ENCODE results near the gene CDH23.
A peak's percentile ranks its signal among the peaks of the same experiment; 100 is the strongest.

The CDH23 gene

DNA sequence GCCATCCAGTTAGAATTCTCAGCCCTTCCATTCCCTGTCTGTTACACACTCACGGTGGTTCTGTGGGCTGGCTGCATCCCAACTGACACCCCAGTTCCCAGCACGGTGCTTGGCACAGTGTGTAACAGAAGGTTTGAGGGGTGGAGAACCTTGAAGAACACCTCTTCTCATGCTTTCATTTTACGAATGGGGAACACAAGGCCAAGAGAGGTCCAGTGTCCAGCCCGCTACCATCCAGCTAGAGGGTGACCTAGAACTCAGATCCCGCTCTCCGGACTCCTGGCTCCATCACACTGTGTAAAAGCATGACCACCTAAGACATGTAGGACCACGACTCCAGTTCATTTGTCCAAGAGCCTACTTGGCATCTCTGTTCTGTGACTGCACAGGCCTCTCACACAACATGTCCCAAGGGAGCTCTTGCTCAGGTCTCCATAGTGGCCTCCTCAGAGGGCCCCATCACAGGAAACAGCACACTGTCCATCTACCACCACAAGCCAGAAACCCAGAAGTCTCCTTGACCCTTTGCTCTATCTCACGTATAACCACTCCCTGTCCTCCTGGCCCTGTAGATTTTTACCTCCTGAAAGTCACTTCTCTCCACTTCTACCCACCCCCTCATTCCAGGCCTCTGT, 2.8 kb upstream of the CDH23 start:
- no peak for DNase-seq

DNA sequence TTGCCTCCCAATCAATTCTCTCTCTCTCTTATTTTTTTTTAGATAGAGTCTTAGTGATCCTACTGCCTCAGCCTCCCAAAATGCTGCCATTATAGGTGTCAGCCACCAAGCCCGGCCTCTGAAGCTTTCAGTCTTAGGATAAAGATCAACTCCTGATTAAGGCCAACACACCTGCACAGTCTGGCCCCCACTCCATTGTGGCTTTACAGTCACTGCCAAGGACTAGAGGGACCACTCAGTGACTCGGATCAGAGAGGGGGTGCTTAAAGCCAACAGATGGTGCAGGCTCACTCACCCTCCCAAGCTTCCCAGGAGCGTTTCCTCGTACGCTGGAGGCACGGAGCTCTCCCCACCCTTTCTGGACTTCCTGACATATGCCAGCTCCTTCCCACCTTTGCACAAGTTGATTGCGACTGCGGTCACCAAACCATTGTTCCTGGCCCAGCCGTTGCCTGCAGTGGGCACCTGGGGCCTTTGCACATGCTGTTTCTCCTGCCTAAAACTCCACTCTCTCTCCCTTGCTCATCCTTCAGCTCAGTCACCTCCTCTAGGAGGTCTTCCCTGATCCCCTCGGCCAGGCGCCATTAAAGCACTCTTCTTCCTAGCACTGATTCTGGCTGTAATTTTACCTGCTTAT, 1.7 kb upstream of the CDH23 start:
- no peak for DNase-seq

DNA sequence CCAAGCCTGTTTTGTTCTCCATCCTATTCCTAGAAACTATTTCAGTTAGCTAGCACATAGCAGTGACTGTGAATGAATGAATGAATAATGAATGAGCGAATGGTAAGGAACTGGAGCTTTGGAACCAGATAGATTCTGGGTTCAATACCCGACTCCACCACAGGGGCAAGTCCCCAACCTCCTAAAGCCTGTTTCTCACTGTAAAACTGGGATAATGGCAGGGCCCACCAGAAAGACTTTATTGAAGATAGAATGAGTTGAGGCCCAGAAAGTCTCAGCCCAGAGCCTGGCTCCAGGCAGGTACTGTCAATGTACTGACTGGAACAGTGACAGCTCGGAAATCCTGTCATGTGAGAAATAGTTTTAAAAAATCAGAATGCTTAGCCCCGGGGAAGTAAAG, 1.1 kb upstream of the CDH23 start:
- DNase-seq, result no peak

DNA sequence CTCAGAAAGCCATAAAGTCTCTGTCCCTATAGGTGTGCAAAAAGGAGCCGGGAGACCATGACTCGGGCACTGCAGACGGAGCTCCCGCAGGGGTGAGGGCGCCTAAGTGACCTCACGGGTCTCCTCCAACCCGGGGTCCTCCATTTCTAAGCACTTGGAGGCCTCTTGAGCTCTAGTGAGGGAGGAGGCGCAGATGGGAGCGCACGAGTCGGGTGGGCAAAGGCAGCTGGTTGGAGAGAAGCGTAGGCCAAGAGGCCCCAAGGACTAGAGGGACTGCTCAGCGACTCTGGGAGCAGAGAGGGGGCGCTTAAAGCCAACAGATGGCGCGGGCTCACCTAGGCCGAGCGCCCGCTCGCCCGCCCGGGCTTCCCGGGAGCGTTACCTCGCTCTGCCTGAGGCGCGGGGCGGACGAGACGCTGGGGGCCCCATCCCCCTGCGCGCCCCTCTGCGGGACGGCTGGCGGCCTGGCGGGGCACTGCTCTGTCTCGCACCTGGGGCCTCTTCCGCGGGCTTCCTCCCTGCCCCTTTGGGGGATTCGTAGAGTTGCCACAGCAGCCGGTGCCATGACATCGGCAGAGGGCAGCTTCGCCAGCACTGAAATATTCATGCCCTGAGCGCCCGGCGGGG, 523 bp upstream of the CDH23 start:
- DNase-seq, result peak; percentile 38

DNA sequence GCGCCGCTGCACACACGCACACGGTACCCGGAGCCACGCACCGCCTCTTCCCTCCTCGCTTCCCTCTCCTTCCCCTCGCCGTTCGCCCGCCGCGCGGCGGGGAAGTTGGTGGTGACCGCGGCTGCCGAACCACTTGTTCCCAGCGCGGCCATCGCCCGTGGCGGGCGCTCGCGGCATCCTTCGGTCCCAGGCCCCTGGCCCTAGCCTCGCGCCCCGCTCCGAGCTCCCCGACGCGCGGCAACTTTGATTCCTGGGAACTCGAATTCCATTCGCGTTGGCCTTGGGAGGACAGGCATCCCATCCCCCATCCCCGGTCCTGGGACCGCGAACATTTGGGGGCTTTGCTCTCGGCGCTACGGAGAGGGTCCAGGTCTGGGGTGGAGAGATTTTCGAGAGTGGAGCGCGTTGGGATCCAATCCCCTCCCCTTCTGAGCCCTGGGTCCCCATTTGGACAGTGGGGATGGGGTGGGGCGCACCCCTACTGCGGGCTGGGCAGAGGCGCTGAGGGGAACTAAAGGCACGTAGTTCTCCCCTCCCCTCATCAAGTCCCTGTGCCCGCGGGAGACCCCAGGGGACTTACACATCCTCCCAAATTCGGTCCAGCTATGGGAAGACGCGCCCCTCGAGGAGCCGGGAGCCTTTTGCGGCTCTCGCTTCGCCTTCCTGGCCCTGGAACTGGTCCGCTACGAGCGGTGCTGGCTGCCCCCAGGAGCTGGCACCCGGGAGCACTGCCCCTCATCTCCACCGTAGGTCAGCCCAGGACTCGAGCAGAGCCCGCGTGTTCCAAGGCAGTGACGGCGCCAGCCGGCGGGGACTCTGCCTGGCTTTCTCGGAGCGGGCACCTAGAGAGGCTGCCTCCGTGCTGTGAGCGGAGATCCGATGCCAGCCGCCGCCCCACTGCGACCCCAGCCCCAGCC, 834 bp downstream of the CDH23 start:
- DNase-seq, result no peak

DNA sequence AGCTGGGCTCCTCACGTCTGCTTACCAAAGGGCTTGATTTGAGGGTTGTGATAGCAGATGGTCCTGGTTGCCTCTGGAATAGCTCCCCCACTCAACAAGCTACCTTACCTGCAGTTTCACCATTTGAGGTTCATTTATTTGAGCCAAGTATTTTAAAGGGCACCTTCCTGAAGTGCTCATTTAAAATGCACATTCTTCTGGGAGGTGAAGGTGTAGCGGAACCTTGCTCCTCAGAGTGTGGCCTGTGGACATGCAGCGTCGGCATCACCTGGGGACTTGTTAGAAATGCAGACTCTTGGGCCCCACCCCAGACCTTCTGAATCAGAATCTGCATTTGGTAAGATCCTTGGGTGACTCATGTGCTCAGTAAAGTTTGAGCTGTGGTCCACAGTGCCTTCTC, 2.3 kb downstream of the CDH23 start:
- DNase-seq, result no peak

DNA sequence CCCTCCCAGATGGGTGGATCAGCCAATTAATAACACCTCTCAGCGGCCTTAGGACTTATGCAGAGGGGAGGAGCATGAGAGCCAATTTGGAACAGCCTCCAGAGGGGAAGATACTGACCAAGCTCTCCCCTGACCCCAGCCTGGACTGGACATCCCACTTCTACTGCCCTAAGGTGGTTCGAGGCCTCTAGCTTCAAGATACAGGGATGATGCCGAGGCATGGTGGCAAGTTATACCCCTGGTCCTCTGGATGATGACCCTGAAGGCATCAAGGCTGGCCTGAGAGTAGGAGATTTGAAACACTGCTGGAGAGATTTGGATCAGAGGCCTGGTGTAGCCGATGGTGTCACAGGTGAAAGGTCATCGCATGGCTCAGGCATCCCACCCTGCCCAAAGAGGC, 3.2 kb downstream of the CDH23 start:
- DNase-seq, result no peak

DNA sequence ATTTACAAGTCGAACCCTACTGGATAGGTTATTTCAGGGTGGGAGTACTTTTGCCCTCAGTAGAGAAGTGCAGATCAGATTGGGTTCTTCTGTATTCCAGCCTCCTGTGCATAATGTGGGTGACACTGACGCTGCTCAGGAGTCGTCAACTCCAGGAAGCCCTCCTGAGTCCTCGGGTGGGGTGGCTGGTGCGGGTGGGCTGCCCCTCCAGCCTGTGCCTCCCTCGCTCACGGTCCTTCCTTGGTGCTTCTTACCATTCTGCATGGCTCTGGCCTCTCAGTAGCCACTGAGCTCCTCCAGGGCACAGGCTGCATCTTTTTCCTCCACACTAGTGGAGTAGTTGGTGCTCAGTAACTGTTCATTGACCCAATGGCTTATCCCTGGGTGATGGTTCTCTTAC, 4.3 kb downstream of the CDH23 start:
- no peak for DNase-seq

DNA sequence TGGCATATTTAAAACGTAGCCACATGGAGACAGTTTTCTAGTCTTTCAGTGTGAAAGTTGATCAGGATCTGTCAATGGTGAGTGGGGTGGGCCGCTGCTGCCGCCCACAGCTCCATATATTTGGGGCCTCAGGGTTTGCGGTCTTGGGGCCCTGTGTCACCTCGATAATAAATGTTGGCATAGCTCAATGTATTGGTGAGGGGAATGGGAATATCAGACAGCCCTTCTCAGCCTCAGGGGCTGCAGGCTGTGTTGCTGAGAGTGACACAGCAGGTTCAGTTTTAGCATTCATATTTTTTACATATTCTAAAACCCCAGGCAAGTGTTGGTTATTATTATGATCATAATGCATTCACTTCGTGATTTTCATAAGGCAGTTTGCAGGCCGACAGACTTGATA, 5.3 kb downstream of the CDH23 start:
- no peak for DNase-seq

DNA sequence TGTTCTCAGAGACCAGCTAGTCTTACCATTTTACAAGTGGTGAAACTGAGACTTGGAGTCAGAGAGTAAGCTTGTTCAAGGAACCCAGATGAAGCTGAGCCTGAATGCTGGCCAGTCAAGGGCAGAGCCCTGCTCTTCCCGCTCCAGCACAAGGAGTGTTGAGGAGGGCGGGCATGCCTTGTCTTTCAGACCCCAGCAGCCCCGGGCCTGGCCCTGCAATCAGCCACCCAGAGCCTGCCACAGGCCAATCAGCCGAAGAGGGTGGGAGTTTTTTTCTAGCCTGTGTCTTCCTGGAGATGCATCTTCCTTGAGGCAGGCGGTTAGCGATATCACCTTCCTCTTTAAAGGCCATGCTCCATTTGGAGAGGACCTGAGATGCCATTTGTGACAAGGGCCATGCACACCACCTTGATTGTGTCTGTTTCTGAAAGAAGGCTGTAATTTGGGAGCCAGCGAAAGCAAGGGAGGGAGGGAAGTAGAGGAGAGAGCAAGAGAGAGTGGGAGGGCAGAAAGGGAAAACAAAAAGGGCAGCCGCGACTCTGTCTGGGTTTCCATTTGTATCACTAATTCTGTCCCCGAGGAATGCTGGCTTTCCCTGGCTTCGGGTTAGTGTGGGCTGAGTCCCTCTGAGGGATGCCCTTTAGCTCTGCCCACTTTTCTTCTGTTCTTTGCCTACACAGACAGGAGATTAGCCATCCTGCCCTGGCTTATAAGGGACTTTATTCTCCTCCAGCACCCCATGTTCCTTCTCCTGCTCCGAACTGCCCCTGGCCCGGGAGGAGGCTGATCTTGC, 8.0 kb downstream of the CDH23 start:
- no peak for DNase-seq

DNA sequence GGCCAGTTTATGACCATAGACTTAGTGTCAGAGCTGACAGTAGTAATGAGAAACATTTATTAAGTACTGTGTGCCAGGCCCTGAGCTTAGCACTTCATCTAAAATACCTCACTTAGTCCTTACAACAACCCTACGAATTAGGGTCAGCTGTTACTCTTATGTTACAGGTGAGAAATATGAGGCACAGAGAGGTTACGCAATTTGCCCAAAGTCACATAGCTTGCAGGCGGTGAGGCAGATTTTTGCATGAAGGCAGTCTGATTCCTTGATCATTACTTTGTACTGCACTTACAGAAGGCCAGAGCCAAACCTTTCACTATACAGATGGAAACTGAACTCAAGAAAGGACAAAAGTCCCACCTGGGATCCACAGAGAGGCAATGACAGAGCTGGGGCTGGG, 10.2 kb downstream of the CDH23 start:
- DNase-seq, result no peak

DNA sequence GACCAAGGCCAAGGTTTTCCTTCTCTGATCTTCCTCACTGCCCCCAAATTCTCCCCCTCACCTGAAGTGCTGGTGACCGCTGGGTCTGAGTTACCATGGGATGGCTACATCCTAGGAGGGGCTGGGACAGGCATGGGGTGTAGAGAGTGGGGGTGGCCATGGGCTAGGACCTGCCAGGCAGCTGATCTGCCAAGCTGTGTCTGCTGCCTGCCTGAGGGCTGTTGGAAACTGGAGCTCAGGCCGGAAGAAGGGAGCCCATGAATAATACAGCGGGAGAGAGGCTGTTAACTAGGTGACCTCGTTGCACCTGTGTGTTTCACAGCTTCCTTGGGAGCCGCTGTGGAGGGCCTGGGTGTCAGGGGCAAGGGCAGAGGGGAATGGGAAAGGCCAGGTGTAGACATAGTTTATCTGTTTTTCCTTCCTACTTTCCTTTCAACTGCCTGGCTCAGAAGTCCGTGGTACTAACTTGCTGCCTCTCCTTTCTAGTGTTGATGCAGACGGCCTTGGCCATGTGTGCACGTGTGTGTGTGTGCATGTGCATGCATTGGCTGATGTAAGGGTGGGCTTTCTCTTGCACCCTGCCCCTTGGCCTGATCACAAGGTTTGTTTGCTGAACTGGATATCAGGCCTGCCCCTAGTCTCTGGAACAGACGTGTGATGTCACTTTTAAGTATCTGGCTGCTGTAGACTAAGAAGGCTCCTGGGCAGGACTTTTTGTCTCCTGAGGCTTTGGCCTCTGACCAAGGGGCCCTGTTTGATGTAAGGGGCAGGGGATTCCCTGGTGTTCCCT, 11.9 kb downstream of the CDH23 start:
- DNase-seq, result no peak

DNA sequence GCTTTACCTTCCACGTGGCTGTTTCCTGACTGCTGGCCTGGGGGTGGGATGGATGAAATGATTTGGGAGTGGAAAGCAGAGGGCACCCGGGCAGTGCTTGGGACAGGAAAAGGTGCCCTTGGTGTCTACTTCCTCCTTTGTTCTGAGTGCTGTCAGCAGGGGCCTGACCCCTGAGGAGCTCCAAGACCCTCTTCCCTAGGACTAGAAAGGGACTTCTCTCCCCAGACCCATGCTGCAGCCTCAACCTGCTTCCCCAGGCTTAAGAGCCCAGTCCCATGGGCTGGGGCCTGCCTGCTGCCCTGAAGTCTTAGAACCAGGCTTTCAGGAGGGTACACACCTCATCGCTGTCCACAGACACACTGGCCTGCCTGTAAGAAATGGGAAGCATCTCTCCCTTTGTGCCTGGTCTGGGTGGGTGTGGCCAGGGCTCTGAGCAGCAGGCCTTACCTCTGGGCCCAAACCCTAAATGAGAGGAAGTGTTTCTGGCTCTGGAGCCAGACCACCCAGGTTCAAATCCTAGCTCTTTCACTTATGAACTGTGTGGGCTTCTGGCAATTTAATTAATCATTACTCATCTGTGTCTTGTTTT, 12.9 kb downstream of the CDH23 start:
- DNase-seq, result no peak

DNA sequence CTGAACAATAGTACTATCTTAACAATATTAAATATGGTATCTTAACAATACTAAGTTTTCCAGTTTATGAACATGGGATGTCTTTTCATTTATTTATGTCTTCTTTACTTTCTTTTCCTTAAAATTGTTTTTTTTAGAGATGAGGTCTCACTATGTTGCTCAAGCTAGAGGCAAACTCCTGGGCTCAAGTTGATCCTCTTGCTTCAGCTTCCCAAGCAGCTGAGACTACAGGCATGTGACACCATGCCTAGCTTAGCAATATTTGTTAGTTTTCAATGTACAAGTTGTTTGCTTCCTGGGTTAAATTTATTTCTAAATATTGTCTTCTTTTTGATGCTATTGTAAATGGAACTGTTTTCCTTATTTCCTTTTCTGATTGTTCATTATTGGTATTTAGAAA, 16.9 kb downstream of the CDH23 start:
- DNase-seq, result no peak

DNA sequence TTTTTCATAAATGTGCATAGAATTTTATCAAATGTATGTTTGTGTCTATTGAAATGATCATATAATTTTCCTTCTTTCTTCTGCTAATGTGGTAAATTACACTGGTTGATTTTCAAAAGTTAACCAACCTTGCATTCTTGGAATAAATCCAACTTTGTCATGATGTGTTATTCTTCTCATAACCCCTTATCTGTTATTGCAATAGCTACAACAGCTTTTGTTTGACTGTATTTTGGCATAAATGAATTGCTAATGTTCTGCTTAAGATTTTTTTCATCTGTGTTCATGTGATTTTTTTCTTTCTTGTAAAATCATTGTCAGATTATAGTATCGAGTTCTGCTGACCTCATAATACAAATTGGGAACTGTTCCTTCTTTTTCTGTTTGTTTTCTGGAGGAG, 17.6 kb downstream of the CDH23 start:
- DNase-seq, result no peak

DNA sequence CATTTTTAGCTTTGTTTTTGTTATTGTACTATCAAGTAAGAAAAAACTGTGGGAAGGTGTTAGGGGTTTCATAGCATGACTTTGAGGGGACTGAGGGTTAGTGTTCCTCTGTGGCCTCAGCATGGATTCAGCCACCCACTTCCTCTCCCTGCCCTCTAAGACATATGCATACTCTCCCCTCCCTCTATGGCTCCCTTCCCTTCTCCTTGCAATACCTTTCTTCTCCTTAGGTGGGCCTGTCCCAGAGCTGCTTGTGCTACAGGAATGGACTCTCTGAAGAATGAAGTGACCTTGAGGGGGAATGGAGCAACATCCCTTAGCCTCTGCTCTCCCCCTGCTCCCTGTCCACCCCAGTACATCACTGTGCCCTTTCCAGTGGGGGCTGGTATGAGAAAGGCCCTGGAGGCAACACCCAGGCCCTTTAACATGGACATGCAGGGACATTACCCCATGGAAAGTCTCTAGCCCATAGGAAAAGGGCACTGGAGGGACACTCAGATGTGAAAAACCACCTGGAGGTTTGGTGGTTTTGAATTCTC, 22.4 kb downstream of the CDH23 start:
- DNase-seq, result no peak

DNA sequence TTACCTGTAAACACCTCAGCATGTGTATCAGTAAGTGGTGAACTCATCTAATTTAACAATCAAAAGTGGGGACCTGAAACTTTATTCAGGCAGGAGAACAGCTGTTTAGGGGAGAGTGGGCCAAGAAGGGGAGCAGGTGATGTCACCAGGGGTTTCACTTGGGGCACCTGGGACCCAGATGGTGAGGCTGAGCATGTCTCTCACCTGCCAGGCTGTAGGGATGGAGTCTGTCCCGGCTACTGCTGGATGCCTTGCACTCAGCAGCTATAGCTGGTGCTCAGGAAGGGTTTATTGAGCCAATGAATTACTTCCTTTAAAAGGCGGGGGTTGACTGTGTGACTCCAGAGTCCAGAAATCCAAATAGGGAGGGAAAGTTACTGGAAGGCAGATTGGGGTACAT, 23.0 kb downstream of the CDH23 start:
- no peak for DNase-seq

DNA sequence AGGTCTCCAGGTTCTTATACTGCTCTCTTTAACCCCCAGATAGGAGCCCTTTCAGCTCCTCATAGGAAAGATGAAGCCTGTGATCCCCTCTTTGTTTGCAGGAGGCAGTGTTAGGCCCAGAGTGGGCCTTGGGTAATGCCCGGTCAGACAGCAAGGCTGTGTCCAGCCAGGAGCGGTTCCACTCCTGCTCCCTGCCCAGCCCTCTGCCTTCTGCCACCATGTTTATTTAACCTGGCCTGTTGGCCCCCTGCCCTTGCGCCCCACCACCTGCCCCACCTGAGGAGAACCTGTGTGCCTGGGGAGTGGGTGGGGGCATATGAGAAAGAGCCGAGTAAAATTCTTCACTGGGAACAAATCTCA, 24.3 kb downstream of the CDH23 start:
- DNase-seq, result no peak

DNA sequence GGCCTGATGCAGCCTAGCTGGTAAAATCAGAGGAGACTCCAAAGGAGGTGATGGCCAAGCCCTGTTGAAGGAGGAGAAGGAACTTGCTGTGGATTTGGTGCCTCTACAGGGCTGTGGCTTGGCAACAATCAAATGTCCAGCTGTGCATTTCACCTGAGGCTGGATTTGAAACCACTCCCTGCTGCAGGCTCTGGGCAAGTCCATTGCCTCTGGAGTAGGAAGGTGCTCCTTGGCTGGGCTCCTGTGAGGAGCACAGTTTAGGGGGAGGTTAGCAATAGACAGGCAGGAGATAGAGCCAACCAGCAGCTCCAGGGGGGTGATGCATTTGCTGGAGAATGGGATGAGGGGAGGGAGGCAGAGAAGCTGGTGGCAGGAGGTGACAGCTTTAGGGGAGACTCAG, 26.5 kb downstream of the CDH23 start:
- DNase-seq, result no peak

DNA sequence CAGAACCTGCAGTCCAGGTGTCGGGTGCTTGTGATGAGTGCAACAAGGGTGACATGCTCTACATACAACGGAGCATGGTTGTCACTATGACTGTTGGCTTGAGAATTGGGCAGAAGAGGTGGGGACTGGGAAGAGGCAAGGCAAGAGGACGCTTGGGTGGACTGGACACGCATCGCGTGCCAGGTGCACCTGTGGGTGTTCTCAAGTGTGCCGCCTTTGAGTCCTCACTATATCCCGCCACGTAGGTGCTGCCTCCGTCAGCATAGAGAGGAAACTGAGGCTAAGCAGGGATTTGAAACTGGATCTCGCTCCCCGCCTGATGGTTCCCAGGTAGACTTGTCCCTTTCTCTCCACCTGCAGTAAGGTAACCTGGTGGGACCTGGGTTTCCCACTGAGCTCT, 27.2 kb downstream of the CDH23 start:
- no peak for DNase-seq

DNA sequence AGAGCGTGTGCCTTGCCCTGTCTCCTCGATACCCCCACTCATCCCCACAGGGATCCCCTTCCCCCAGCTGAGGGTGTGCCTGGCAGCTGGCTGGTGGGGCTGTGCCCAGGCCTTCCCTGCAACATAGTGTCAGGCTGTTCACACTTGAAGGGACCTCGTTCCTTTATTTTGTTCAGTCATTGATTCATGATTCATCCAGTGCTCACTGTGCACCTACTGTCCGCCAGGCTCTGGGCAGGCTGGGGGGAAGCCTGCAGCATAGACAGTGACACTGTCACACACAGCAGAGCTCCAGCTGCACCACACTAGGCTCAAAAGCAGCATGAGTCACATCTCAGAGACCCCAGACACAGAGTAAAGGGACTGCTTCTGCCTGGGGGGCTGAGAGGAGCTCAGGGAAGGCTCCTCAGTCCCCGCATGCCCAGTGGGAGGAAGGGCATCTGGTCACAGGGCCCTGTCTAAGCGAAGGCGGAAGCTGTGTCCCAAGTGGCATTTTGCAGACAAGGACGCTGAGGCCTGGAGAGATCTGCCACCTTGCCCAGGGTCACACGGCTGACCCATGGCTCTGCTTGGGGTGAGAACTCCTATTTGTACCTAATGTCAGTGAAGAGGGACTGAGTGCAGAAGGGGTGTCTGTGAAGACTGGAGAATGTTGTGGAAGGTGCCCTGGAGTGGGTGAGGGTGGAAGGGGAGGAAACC, 27.9 kb downstream of the CDH23 start:
- DNase-seq, result no peak
